SK-N-MC (cell line): ENCODE measurements around the gene SYNJ2.

Experiments
- DNase-seq: peaks from one replicate; pipeline ENCODE4 v3.0.0-alpha.2; 2011; ENCODE audit warnings: low read depth, low spot score
- H3K27ac ChIP-seq: fragments of 200-600 bp; sonication (generic); 2 replicates; pipeline ENCODE4 v1.5.1; 2016; ENCODE audit warnings: mixed run types
- H3K36me3 ChIP-seq: fragments of 200-600 bp; sonication (generic); 2 replicates; pipeline ENCODE4 v1.6.1; 2017; ENCODE audit warnings: antibody characterized with exemption, low read length, mixed read lengths; ENCODE audit not compliant: insufficient read depth
- H3K4me3 ChIP-seq: fragments of 200-600 bp; sonication (generic); 2 replicates; pipeline ENCODE4 v1.5.1; 2016
- H3K9ac ChIP-seq: fragments of 200-600 bp; sonication (generic); 2 replicates; pipeline ENCODE4 v1.8.0; 2017; ENCODE audit warnings: mixed run types, mixed read lengths; ENCODE audit not compliant: insufficient read length
- H3K9me3 ChIP-seq: fragments of 200-600 bp; sonication (generic); 2 replicates; pipeline ENCODE4 v1.6.1; 2017; ENCODE audit warnings: low read depth, mild to moderate bottlenecking, antibody characterized with exemption, low read length, moderate library complexity, mixed read lengths
- EZH2 ChIP-seq: fragments of 200-600 bp; sonication (generic); IDR thresholded peaks from one replicate; pipeline ENCODE4 v1.6.1; 2017; ENCODE audit warnings: antibody characterized with exemption
- FOXP2 ChIP-seq: optimal IDR thresholded peaks from 2 replicates; pipeline ENCODE3; 2011; ENCODE audit warnings: mild to moderate bottlenecking, moderate library complexity; ENCODE audit not compliant: insufficient read depth; ENCODE audit errors: extremely low read length, control extremely low read depth
- POLR2AphosphoS5 ChIP-seq: IDR thresholded peaks from 2 replicates; pipeline ENCODE4 v1.6.1; 2012; ENCODE audit warnings: mild to moderate bottlenecking, low read depth, low read length, borderline replicate concordance

SYNJ2 gene

GRCh38 chr6:158024566-158025297 is 43.1 kb downstream of the SYNJ2 start:
- Histone ChIP-seq H3K9ac (no peak overlapping the region), H3K9me3 (no peaks in the 10 kb centered on the region), H3K27ac (no peak overlapping the region), H3K36me3 (no peaks in the 10 kb centered on the region; the same call in 1 of the 2 replicates), H3K4me3 (no peak overlapping the region)
- no peak for DNase-seq
- TF ChIP-seq FOXP2 (no peak), EZH2 (no peak), POLR2AphosphoS5 (no peak)

- TF ChIP-seq FOXP2 = no peak
- no peak for TF ChIP-seq POLR2AphosphoS5
- no peak for TF ChIP-seq EZH2
- DNase-seq = no peak
- H3K27ac ChIP-seq = no peak overlapping the region
- H3K9ac ChIP-seq = no peak overlapping the region
- H3K4me3 ChIP-seq = peak overlapping the region; percentile 39
- H3K36me3 ChIP-seq = no peaks in the 10 kb centered on the region
- no peaks in the 10 kb centered on the region for H3K9me3 ChIP-seq
Observed at GRCh38 chr6:158026054-158026900, 44.6 kb downstream of the SYNJ2 start.

- H3K4me3 ChIP-seq = no peak overlapping the region; the same call in 1 of the 2 replicates
- no peak for TF ChIP-seq FOXP2
- no peak for TF ChIP-seq POLR2AphosphoS5
- no peak for TF ChIP-seq EZH2
- no peak overlapping the region for H3K9ac ChIP-seq
- H3K27ac ChIP-seq = no peak overlapping the region
- no peaks in the 10 kb centered on the region for H3K9me3 ChIP-seq
- DNase-seq = no peak
- H3K36me3 ChIP-seq = no peaks in the 10 kb centered on the region
Observed at GRCh38 chr6:158026901-158027589, 45.4 kb downstream of the SYNJ2 start.

GRCh38 chr6:158027590-158028285 is 46.1 kb downstream of the SYNJ2 start:
- DNase-seq = no peak
- H3K9me3 ChIP-seq = no peaks in the 10 kb centered on the region
- TF ChIP-seq FOXP2 (no peak), POLR2AphosphoS5 (no peak), EZH2 (no peak)
- H3K27ac ChIP-seq = no peak overlapping the region
- no peak overlapping the region for H3K9ac ChIP-seq
- no peak overlapping the region for H3K4me3 ChIP-seq
- H3K36me3 ChIP-seq = no peaks in the 10 kb centered on the region

- no peak overlapping the region for H3K4me3 ChIP-seq
- H3K9ac ChIP-seq = no peak overlapping the region
- no peaks in the 10 kb centered on the region for H3K9me3 ChIP-seq
- no peak overlapping the region for H3K27ac ChIP-seq
- TF ChIP-seq EZH2 (no peak), POLR2AphosphoS5 (no peak), FOXP2 (no peak)
- DNase-seq = no peak
- H3K36me3 ChIP-seq = no peaks in the 10 kb centered on the region
Observed at GRCh38 chr6:158028421-158028820, 46.8 kb downstream of the SYNJ2 start.

GRCh38 chr6:158028876-158029275 is 47.2 kb downstream of the SYNJ2 start:
- no peaks in the 10 kb centered on the region for H3K9me3 ChIP-seq
- DNase-seq = no peak
- H3K4me3 ChIP-seq = no peak overlapping the region
- H3K36me3 ChIP-seq = no peaks in the 10 kb centered on the region
- H3K9ac ChIP-seq = no peak overlapping the region
- TF ChIP-seq POLR2AphosphoS5 (no peak), EZH2 (no peak), FOXP2 (no peak)
- H3K27ac ChIP-seq = no peak overlapping the region

- H3K27ac ChIP-seq = no peak overlapping the region
- TF ChIP-seq FOXP2 (no peak), EZH2 (no peak), POLR2AphosphoS5 (no peak)
- H3K9ac ChIP-seq = no peak overlapping the region
- no peak for DNase-seq
- no peaks in the 10 kb centered on the region for H3K36me3 ChIP-seq
- H3K9me3 ChIP-seq = no peaks in the 10 kb centered on the region
- H3K4me3 ChIP-seq = no peak overlapping the region
Observed at GRCh38 chr6:158029668-158030230, 48.1 kb downstream of the SYNJ2 start.
